Measurements from ENCODE around the gene CBFB.
"Not testable (repeated sequence)": the region's sequence is repeated elsewhere in the genome, so short reads cannot be mapped to it uniquely, and the experiment has no call there.

The CBFB gene

GRCh38 chr16:67041520-67041919 is 12.6 kb downstream of the CBFB start:
- not testable (repeated sequence) for DNase-seq (ENCODE audit: low spot score)

- no peak for DNase-seq (ENCODE audit: low spot score)
Observed at GRCh38 chr16:67043420-67043819, 14.5 kb downstream of the CBFB start.

GRCh38 chr16:67050796-67051195 is 21.8 kb downstream of the CBFB start:
- no peak for DNase-seq (ENCODE audit: low spot score)

- no peak for DNase-seq (ENCODE audit: low spot score)
Observed at GRCh38 chr16:67052399-67052798, 23.4 kb downstream of the CBFB start.

GRCh38 chr16:67053767-67054334 is 24.9 kb downstream of the CBFB start:
- no peak for DNase-seq (ENCODE audit: low spot score)

- no peak for DNase-seq (ENCODE audit: low spot score)
Observed at GRCh38 chr16:67054901-67055300, 26.0 kb downstream of the CBFB start.

GRCh38 chr16:67055712-67056487 is 27.0 kb downstream of the CBFB start:
- DNase-seq (ENCODE audit: low spot score), result peak; percentile 97

GRCh38 chr16:67063008-67063407 is 34.1 kb downstream of the CBFB start:
- no peak for DNase-seq (ENCODE audit: low spot score)

GRCh38 chr16:67068212-67068753 is 39.3 kb downstream of the CBFB start:
- DNase-seq (ENCODE audit: low spot score), result no peak

GRCh38 chr16:67071476-67072048 is 42.6 kb downstream of the CBFB start:
- no peak for DNase-seq (ENCODE audit: low spot score)

GRCh38 chr16:67075331-67075730 is 46.4 kb downstream of the CBFB start:
- DNase-seq (ENCODE audit: low spot score), result no peak

- no peak for DNase-seq (ENCODE audit: low spot score)
Observed at GRCh38 chr16:67077871-67078270, 48.9 kb downstream of the CBFB start.

GRCh38 chr16:67082100-67082499 is 53.2 kb downstream of the CBFB start:
- DNase-seq (ENCODE audit: low spot score), result no peak

GRCh38 chr16:67082891-67083290 is 53.9 kb downstream of the CBFB start:
- DNase-seq (ENCODE audit: low spot score), result peak; percentile 57

- DNase-seq (ENCODE audit: low spot score), result no peak
Observed at GRCh38 chr16:67084345-67085028, 55.5 kb downstream of the CBFB start.

- no peak for DNase-seq (ENCODE audit: low spot score)
Observed at GRCh38 chr16:67086822-67087221, 57.9 kb downstream of the CBFB start.

GRCh38 chr16:67087291-67087690 is 58.3 kb downstream of the CBFB start:
- DNase-seq (ENCODE audit: low spot score), result no peak

GRCh38 chr16:67087803-67088202 is 58.9 kb downstream of the CBFB start:
- no peak for DNase-seq (ENCODE audit: low spot score)

- no peak for DNase-seq (ENCODE audit: low spot score)
Observed at GRCh38 chr16:67088551-67088950, 59.6 kb downstream of the CBFB start.

- no peak for DNase-seq (ENCODE audit: low spot score)
Observed at GRCh38 chr16:67089101-67089500, 60.2 kb downstream of the CBFB start.

- DNase-seq (ENCODE audit: low spot score), result no peak
Observed at GRCh38 chr16:67091906-67092566, 63.1 kb downstream of the CBFB start.

GRCh38 chr16:67093098-67093726 is 64.3 kb downstream of the CBFB start:
- no peak for DNase-seq (ENCODE audit: low spot score)
